ENCODE results near the gene PHB1.
A peak's percentile ranks its signal among the peaks of the same experiment; 100 is the strongest.
"Not testable (repeated sequence)": the region's sequence is repeated elsewhere in the genome, so short reads cannot be mapped to it uniquely, and the experiment has no call there.

The PHB1 gene

DNA sequence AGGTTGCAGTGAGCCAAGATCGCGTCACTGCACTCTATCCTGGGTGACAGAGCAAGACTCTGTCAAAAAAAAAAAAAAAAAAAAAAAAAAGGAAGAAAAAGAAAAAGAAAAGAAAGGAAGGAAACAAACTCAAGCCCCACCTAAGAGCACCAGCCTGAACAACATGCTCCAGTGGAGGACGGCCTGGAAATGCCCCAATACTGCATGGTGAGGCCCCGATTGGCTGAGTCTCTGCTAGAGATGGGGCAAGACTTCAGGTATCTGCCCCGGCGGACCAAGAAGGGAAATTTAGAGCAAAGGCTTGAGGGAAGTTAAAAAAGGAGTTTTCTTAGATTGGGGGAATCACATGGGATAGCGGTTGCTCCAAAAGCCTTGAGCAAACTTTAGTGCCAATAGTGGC lies 42.3 kb downstream of the PHB1 start:
- no peak for DNase-seq

DNA sequence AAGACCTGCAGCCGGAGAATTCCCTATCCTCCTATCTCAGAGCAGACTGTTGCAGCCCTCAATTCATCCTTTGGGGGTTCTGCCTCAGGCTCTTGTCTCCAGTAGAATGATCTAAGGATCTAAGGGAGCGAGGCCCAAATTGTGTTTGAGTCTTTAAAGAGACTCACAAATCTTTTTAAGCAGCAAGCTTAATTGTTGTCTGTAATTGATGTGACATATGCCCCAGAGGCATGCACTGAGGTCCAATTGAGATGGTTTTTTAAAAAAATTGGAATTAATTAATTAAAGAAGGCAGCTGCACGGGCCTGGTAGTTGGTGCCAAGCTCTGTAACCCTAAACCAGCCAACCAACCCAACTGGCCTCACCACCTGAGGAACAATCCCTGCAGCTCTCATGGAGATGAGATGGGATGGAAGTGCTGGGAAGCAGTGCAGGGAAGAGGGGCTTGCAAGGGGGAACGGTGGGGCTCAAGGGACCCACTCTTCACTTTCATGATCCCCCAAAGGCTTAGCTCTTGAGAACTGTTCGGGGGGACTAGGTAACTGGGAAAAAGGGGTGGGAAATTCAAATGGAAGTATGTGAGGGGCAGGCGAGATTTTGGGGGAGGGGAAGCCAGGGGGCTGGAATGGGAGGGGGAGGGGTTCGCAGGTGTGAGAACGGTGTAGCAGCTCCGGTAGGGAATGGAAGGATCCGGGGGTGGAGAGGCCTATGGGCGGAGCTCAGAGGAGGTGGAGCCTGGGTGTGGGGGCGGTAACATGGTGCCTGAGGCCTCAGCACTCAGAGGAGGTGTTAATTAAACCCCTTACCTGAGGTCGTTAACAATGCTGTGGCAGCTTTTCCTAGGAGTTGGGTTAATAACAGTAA lies 43.5 kb downstream of the PHB1 start:
- DNase-seq, result no peak

DNA sequence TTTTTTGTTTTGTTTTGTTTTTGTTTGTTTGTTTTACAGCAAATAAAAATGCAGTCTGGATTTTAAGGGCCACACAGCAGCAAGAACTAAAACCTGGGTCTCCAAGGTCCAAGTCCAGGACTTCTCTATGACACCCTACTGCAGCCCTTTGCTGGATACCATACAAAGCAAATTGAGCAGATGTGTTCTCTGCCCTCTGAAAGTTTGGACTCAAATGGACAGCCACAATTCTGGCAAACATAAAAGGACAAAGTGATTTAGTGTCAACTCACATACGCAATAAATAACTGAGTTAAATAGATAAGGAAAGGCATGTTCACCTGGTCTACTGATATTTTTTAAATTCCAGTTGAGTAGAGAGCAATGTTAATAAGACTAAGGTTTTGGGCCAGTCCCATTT lies 44.9 kb downstream of the PHB1 start:
- DNase-seq, result no peak

DNA sequence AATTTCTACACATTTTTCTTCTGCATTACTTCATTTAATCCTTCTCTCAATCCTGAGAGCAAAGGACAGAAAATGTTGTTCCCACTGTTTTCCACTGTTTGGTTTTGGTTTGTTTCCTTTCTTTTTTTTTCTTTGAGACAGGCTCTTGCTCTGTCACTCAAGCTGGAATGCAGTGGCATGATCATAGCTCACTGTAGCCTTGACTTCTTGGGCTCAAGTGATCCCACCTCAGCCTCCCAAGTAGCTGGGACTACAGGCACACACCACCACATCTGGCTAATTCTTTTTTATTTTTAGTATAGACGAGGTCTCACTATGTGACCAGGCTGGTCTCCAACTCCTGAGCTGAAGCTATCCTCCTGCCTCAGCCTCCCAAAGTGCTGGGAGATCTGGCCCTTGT lies 45.6 kb downstream of the PHB1 start:
- DNase-seq, result no peak

DNA sequence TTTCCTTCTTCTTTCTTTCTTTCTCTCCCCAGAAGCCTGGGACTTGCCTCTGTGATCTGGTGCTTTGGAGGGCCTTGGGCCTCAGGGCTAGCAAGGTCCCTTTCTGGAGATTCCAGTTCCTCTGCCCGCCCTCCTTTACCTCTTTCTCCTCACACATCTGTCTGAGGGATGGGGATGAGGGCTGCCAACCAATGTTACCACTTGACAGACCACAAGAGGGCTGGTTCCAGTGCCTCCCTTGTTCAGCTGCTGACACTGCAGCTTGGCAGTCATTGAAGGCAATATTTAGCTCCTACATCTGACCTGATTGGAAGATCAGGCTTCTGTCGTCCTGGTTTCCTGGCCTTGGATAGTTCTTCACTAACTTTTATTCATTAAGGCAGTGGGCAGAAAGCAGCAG lies 49.0 kb downstream of the PHB1 start:
- DNase-seq, result no peak

DNA sequence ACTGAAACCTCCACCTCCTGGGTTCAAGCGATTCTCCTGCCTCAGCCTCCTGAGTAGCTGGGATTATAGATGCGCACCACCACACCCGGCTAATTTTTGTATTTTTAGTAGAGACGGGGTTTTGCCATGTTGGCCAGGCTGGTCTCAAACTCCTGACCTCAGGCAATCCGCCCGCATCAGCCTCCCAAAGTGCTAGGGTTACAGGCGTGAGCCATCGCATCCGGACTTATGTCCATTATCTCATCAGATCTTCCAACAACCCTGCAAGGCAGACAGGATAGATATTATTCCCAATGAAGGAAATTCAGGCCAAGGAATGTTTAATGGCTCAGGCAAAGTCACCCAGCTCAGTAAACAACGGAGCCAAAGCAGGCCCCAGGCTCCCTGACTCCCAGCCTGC lies 49.6 kb downstream of the PHB1 start:
- not testable (repeated sequence) for DNase-seq

DNA sequence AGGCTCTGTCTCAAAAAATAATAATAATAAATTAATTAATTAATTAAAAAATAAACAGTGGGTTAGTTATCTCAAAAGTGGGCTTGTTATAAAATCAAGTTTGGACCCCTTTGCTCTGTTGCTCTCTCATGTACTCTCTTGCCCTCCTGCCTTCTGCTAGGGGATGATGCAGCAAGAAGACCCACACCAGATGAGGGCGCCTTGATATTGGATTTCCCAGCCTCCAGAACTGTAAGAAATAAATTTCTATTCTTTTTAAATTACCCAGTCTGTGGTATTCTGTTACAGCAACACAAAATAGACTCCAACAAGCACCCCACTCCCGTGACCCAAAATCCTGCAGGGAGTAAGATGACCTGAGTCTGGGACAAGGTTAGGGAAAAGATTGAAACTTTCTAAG lies 50.6 kb downstream of the PHB1 start:
- no peak for DNase-seq

DNA sequence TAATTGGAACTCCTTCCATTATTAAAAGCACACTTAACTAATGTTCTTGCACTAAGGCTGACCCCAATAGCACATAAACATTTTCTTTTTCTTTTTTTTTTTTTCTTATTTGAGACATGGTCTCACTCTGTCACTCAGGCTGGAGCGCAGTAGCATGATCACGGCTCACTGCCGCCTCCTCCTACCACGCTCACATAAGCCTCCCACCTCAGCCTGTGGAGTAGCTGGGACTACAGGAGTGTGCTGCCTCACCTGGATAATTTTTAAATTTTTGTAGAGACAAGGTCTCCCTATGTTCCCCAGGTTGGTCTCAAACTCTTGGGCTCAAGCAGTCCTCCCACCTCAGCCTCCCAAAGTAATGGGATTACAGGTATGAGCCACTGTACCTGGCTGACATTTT lies 51.4 kb downstream of the PHB1 start:
- DNase-seq, result no peak

DNA sequence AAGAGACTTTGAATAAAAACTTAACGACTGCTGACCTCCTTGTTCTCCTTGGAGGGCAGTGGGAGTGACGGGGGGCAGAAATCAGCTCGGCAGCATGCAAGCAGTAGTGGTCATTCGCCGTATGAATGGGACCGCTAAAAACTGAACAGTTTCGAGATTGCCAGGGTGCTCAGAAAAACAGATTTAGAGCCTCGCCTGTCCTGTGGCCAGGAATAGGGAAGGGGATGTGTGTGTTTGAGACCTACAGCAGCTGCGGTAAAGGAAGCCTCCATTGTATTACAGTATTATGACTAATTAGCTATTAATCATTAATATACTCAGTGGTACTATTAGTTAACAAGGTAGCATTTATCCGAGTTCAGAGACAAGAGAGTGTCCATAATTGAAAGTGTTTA lies 52.0 kb downstream of the PHB1 start:
- no peak for DNase-seq

DNA sequence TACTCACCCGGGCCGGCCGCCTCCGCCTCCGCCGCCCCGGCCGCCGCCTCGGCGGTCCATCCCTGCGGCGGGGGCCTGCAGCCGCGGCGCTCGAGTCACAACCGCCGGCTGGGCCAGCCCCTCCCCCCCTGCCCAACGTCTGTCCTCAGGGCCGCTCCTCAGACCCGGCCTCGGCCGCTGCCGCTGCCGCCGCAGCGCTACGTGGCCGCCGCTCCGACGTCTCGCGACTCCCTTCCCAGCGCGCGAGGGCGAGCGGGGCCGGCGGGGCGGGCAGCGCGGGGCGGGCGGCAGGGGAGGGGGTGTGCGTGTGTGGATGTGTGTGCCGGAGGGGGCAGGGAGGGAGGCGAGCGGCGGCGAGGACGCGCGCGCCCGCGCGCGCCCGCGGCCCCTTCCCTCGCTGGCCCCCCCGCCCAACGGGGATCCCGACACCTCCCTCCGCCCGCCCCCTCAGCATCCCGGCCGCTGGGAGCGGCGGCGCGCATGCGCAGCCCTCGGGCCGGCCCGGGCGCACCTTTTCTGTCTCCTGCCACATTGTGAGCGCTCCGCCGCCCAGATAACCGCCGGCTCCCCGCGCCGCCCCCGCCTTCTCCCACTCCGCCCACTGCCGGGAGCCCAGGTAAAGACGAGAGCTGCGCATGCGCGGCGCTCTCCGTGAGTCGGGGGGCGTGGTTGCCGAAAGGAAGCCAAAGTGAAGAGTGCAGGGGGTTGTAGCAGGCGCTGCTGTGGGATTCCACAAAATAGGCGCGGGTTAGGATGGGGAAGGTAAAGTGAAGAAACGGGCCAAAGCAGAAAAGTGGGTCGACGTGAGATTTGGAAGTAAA lies 52.6 kb downstream of the PHB1 start, which contains the start of gene ZNF652:
TSS of gene ZNF652 (minus strand) at position 349 of the 821 bp plus-strand sequence. CDS start 44,525 bp downstream, outside the sequence.
- peak; percentile 48 to 64 for DNase-seq

DNA sequence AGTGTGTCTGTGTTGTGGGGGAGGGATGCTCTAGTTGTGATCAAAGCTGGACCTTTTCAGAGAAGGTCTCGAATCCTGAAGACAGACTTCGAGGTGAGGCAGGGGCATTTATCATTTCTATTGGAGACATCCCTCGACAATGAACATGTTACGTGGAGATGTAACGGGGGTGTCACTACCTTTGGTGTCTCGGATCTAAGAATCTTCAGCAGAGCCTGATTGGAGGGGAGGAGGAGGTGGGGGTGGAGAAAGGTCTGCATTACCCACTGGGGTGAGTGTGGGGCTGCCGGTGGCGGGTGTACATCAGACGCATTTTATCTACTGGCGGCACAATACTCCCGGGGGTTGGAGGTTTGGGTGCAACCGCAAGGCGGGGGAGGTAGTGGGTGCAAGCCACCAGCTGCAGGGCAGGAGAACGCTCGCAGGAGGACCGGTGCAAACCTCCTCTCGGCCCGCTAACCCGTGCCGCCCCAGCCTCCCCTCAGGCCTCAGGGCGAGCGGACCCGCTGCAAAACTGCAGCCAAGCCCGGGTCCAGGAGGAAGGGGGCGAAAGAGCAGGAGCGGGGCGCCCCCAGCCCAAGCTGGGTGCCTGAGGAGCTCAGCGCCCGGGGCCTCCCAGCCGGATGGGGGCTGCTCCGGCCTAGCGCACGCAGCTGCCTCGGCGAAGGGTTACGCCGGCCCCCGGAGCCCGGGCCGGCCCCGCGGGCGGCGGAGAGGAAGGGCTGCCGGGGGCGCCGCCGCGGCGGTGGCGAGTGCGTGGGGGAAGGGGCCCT lies 53.4 kb downstream of the PHB1 start:
- DNase-seq, result peak in 1 of 2 donors; percentile 22

DNA sequence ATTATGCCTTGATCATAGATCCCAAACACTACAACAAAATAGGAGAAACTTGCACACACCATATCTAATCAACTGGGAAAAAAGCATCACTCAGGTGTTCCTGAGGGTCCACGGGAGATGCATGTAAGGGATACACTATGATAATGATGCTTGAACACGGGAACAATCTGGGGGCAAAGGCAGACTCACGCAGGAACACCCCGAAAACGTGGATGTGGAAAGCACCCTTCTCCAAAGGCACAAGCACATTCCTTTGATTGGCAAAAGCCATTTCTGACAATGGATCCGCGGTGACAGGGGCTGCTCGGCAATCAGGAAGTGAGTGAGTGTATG lies 53.9 kb downstream of the PHB1 start:
- peak in 1 of 2 donors; percentile 16 for DNase-seq

DNA sequence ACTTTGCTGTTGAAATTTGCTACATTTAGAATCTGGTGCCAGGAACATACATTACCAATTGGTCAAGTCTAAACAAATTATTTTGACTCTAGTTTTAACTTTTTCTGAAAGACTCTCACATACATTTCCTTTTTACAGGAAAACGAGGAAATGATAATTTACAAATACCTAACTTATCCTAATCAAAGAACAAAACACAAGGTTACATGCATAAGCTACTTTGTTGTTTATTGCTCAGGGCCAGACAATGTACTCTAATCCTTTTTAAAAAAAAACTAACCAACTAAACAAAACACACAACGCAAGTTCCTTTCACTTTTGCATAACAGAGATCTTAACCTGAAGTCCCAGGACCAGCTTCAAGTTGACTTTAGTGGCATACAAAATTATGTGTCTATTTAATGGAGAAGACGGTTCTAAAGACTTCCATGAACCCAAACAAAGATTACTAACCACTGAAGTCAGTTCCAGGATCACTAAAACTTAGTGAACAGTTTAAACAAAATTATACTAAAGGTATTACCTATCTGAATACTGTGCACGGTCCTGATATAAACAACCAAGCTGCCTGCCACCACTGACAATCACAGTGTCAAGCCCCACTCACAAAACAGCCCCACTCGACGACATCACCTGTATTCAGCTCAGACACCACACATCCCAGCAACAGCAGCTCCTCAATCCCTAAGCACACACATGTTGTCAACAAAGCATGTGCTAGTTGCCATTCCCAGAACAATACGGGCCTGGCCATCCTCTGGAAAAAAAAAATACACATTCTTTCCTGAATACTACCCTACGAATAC lies 54.5 kb downstream of the PHB1 start:
- DNase-seq, result peak in 1 of 2 donors; percentile 8

DNA sequence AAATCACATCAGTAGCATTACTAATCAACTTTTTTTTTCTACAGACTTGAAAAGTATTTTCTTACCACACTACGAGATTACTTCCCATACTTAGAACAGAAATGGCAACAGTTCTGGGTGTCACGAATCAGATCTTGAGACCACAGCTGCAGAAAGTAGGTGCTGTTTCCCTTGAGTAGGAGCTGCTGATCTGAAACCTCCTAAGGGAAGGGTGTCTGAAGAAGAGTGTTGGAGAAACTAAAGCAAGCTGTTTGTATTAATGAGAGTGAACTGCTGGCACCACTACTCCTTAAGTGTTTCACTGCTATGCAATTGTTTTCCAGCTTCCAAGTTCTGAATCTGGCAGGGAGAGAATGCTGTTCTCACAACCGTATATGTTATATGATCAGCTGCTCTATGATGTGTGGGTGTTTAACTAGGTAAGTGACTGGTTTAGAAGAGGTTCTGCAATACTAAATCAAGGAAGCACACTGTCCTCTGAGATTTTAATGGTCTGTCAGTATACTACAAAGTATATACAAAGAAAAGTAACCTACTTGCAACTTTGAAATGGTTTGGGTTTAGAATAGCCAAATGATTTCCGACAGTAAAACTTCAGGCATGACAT lies 55.9 kb downstream of the PHB1 start:
- DNase-seq, result peak; percentile 22 to 34

DNA sequence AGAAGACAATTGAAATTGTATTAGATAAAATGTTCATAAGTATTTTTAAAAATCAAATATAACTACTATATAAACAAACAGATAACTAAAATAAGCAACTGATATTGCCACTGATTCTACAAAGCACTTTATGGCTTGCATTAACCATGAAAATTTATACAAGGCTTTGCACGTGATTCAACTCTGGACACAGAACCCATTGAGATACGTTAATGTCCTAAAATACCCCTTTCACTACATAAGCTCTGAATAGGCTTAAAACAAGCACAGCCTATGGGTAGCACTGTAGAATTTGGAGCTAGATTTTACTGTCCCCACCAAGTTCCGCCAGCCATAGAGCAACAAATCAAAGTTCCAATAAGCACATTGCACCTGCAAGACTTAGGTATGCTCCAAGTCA lies 57.2 kb downstream of the PHB1 start:
- DNase-seq, result no peak

DNA sequence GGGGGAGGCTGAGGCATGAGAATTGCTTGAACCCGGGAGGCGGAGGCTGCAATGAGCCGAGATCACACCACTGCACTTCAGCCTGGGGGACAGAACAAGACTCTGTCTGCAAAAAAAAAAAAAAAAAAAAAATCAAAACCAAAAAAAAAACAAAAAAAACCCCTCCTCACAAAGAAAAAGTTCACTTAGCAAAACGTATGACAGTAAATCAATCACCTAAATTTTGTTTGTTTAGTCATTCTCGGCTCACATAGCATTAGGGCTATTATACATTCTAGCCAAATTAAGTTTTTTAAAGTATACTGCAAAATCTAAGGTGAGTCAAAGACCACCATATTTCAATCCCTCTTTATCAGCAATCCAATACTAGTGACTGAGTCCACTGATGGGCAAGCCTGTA lies 58.4 kb downstream of the PHB1 start:
- DNase-seq, result no peak
